HepG2 (cell line): ENCODE measurements around the gene MTFP1. TPM values are rescaled to one million over a fixed set of nuclear protein-coding genes. Genes with fewer than 3 reads are reported as not detected.

ENCODE experiments used
- ATAC-seq: fragments of 200-7000 bp; cut with Tn5 transposase; 3 replicates; pipeline ENCODE4 v1.9.1; 2020; ENCODE audit warnings: mild to moderate bottlenecking, moderate library complexity
- BruUV-seq: library from RNA; stranded (reverse); fragments of 400-500 nt; replicated peaks from 2 replicates; lab custom pipeline; 2021; lab: Mats Ljungman, UMichigan
- CTCF ChIA-PET: fragments of 300-600 bp; formaldehyde crosslinking; extraction: SDS; loops from one replicate; lab custom pipeline; 2021; ENCODE audit warnings: low total read pairs, inconsistent platforms, low intra/inter-chr PET ratio; lab: Yijun Ruan, JAX
- POLR2A ChIA-PET: fragments of 350-600 bp; sonication (Branson Sonifier 250); formaldehyde crosslinking; loops from one replicate; lab custom pipeline; 2020; ENCODE audit warnings: antibody characterized with exemption, inconsistent platforms; lab: Yijun Ruan, JAX
- DNase-seq: peaks from one replicate; pipeline ENCODE4 v3.0.0-alpha.2; 2015; ENCODE audit warnings: low spot score
- FAIRE-seq: peaks from 3 replicates; lab custom pipeline; 2011; peaks lifted over from hg19 to GRCh38; lab: Jason Lieb, UNC
- H2AFZ ChIP-seq: one replicate; pipeline ENCODE4 v1.6.1; 2011; ENCODE audit warnings: low read length, inconsistent platforms
- H3K27ac ChIP-seq: fragments of 300-600 bp; 3 replicates; pipeline ENCODE4 v1.8.0; 2011; ENCODE audit warnings: mixed run types, mild to moderate bottlenecking, mixed read lengths, low read length, inconsistent platforms; ENCODE audit not compliant: insufficient read depth; ENCODE audit errors: extremely low read length
- H3K27me3 ChIP-seq, 2 experiments: fragments of 200-600 bp in 1 of 2; 2 replicates in 1 of 2; 3 replicates in 1 of 2; pipeline versions ENCODE4 v1.6.0 to v1.8.0; 2011; ENCODE audit warnings: low read length in 2 of 2, mild to moderate bottlenecking in 2 of 2, moderate library complexity in 2 of 2, inconsistent platforms in 1 of 2; ENCODE audit not compliant: insufficient read depth in 2 of 2, control insufficient read depth in 1 of 2
- H3K36me3 ChIP-seq, 2 experiments: fragments of 200-600 bp in 1 of 2; replicated peaks in 1 of 2; 2 replicates in 1 of 2; 3 replicates in 1 of 2; pipeline versions ENCODE4 v1.5.1 to v1.8.0; 2011; ENCODE audit warnings: low read length in 2 of 2, inconsistent platforms in 1 of 2; ENCODE audit not compliant: insufficient read depth in 2 of 2, control insufficient read depth in 1 of 2
- H3K4me1 ChIP-seq: 2 replicates; pipeline ENCODE4 v1.5.1; 2012; ENCODE audit warnings: low read length, inconsistent platforms; ENCODE audit not compliant: insufficient read depth
- H3K4me2 ChIP-seq: 2 replicates; pipeline ENCODE4 v1.6.0; 2011; ENCODE audit warnings: low read depth, low read length, inconsistent platforms
- H3K4me3 ChIP-seq, 3 experiments: fragments of 200-600 bp in 1 of 3; sonication (generic), shearing (Covaris generic) in 1 of 3; replicated peaks in 1 of 3; 2 replicates each; pipeline ENCODE4 v1.5.1; 2011 to 2016; ENCODE audit warnings: low read length in 3 of 3, inconsistent platforms in 2 of 3, low read depth in 2 of 3, mild to moderate bottlenecking in 2 of 3, control low read depth in 1 of 3, mixed read lengths in 1 of 3; ENCODE audit not compliant: insufficient read depth in 1 of 3
- H3K79me2 ChIP-seq: one replicate; pipeline ENCODE4 v1.6.1; 2011; ENCODE audit warnings: low read length, inconsistent platforms; ENCODE audit not compliant: insufficient read depth
- H3K9ac ChIP-seq: 2 replicates; pipeline ENCODE4 v1.6.0; 2011; ENCODE audit warnings: mild to moderate bottlenecking, low read depth, low read length, inconsistent platforms; ENCODE audit not compliant: insufficient read depth
- H3K9me3 ChIP-seq: 2 replicates; pipeline ENCODE4 v1.5.1; 2012; ENCODE audit warnings: mild to moderate bottlenecking, low read length
- H4K20me1 ChIP-seq: 2 replicates; pipeline ENCODE4 v1.6.0; 2011; ENCODE audit warnings: inconsistent platforms, mild to moderate bottlenecking, low read length, moderate library complexity; ENCODE audit not compliant: insufficient read depth
- CBFB ChIP-seq: sonication (generic); formaldehyde crosslinking; IDR thresholded peaks from 2 replicates; pipeline ENCODE4 v1.4.0; 2020; ENCODE audit warnings: missing genetic modification reagents
- ERF ChIP-seq: IDR thresholded peaks from 2 replicates; pipeline ENCODE4 v1.6.1; 2018; ENCODE audit warnings: missing biosample characterization, missing genetic modification reagents
- HBP1 ChIP-seq: IDR thresholded peaks from 2 replicates; pipeline ENCODE4 v1.6.1; 2016; ENCODE audit warnings: low read depth, control low read depth
- JUND ChIP-seq: sonication (generic); formaldehyde crosslinking; IDR thresholded peaks from 2 replicates; pipeline ENCODE4 v1.8.0; 2022; ENCODE audit warnings: mild to moderate bottlenecking, missing genetic modification reagents
- KDM2A ChIP-seq: sonication (generic); formaldehyde crosslinking; IDR thresholded peaks from 2 replicates; pipeline ENCODE4 v1.4.0; 2020; ENCODE audit warnings: low read depth, missing genetic modification reagents, borderline replicate concordance
- MBNL3 ChIP-seq: fragments of 250-450 bp; sonication (Bioruptor Pico); conservative IDR thresholded peaks from 2 replicates; pipeline ENCODE4 v1.8.0; 2022; ENCODE audit warnings: mild to moderate bottlenecking, inconsistent platforms
- NR2C2 ChIP-seq: sonication (generic); formaldehyde crosslinking; IDR thresholded peaks from 2 replicates; pipeline ENCODE4 v1.4.0; 2020; ENCODE audit warnings: missing genetic modification reagents, mild to moderate bottlenecking, moderate library complexity, borderline replicate concordance
- PTBP1 ChIP-seq: fragments of 200-400 bp; formaldehyde crosslinking; IDR thresholded peaks from 2 replicates; pipeline ENCODE4 v1.6.1; 2018; ENCODE audit warnings: low read length, low read depth; ENCODE audit not compliant: poor library complexity, severe bottlenecking
- SMAD3 ChIP-seq: sonication (generic); formaldehyde crosslinking; IDR thresholded peaks from 2 replicates; pipeline ENCODE4 v1.4.0; 2020; ENCODE audit warnings: missing genetic modification reagents
- ZNF12 ChIP-seq: sonication (generic); formaldehyde crosslinking; IDR thresholded peaks from 2 replicates; pipeline ENCODE4 v1.5.0; 2020; ENCODE audit warnings: missing genetic modification reagents
- ZNF160 ChIP-seq: sonication (generic); formaldehyde crosslinking; IDR thresholded peaks from 2 replicates; pipeline ENCODE4 v1.8.0; 2022; ENCODE audit warnings: mild to moderate bottlenecking, inconsistent platforms, missing genetic modification reagents
- ZNF333 ChIP-seq: sonication (generic); formaldehyde crosslinking; IDR thresholded peaks from 2 replicates; pipeline ENCODE4 v1.4.0; 2020; ENCODE audit warnings: mild to moderate bottlenecking, missing genetic modification reagents, borderline replicate concordance
- ZNF792 ChIP-seq: IDR thresholded peaks from 2 replicates; pipeline ENCODE4 v1.6.1; 2016
- WGBS: methylation state at CpG from one replicate; pipeline ENCODE4 v1.1.6; 2017; ENCODE audit warnings: low lambda C conversion rate; 5-methylcytosine and 5-hydroxymethylcytosine counted together
- in situ Hi-C: cut with HindIII; loops from 2 replicates; pipeline ENCODE4 v1.10.0; 2017; ENCODE audit warnings: low pct_unique_long_range_greater_than_20kb; ENCODE audit not compliant: extremely low pct_ligation_motif_present
- intact Hi-C: fragments of 100-400 bp; cut with micrococcal nuclease; formaldehyde crosslinking; loops from one replicate; pipeline ENCODE4 v1.10.0; 2022; ENCODE audit not compliant: unreplicated experiment
- polyA plus RNA-seq, 8 experiments: library from polyadenylated mRNA; depleted of rRNA in 3 of 8; stranded (reverse) in 7 of 8; unstranded in 1 of 8; fragments of >200 nt; fragmentation: Illumina TruSeq in 4 of 8; extraction: Trizol in 4 of 8; gene quantifications; 2 replicates each; pipeline versions ENCODE4 v1.2.1 to v1.2.3, GENCODE V29; 2011 to 2016; ENCODE audit warnings: low read depth in 4 of 8, missing spikeins in 1 of 8, mixed read lengths in 1 of 8; ENCODE audit not compliant: insufficient read depth in 1 of 8
- total RNA-seq, 5 experiments: library from RNA; depleted of rRNA; stranded (reverse); fragments of >200 nt; fragmentation: Illumina TruSeq; extraction: Trizol; gene quantifications; 2 replicates each; pipeline ENCODE4 v1.2.3, GENCODE V29; 2016; ENCODE audit warnings: low read depth in 1 of 5
- TF ChIP-seq, protein P1 (sequence below): sonication (generic); formaldehyde crosslinking; IDR thresholded peaks from 2 replicates; pipeline ENCODE4 v1.8.0; 2022; ENCODE audit warnings: low read depth, missing genetic modification reagents

The MTFP1 gene
- total and polyA plus RNA-seq, 2 of the 13 experiments (the other 11 are each of a cell fraction or from before 2014, with no cell fraction given) = 29.5 to 45.6 TPM

- H3K9me3 ChIP-seq = no peaks in the 10 kb centered on the region
- no peak overlapping the region for H3K27ac ChIP-seq
- no peak overlapping the region for H3K9ac ChIP-seq
- H3K79me2 ChIP-seq = no peaks in the 10 kb centered on the region
- FAIRE-seq = no peak
- TF ChIP-seq JUND (CRISPR knock-in tag) = no peak
- TF ChIP-seq HBP1 (CRISPR knock-in tag) = no peak
- no peak for TF ChIP-seq SMAD3 (CRISPR knock-in tag)
- no peak for TF ChIP-seq KDM2A
- TF ChIP-seq ZNF12 (CRISPR knock-in tag) = no peak
- TF ChIP-seq PTBP1 = no peak
- no peak for TF ChIP-seq ZNF792 (CRISPR knock-in tag)
- TF ChIP-seq NR2C2 = no peak
- no peak for TF ChIP-seq MBNL3
- no peak for TF ChIP-seq ERF (CRISPR knock-in tag)
- no peak for TF ChIP-seq ZNF160 (CRISPR knock-in tag)
- TF ChIP-seq, protein P1, sequence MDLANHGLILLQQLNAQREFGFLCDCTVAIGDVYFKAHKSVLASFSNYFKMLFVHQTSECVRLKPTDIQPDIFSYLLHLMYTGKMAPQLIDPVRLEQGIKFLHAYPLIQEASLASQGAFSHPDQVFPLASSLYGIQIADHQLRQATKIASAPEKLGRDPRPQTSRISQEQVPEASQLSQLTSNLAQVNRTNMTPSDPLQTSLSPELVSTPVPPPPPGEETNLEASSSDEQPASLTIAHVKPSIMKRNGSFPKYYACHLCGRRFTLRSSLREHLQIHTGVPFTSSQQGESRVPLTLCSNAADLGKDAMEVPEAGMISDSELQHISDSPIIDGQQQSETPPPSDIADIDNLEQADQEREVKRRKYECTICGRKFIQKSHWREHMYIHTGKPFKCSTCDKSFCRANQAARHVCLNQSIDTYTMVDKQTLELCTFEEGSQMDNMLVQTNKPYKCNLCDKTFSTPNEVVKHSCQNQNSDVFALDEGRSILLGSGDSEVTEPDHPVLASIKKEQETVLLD = no peak
- TF ChIP-seq ZNF333 (CRISPR knock-in tag) = no peak
- TF ChIP-seq CBFB = no peak
- H3K4me3 ChIP-seq = no peak overlapping the region
- WGBS = 65% methylated on average over 8 of the region's 8 CpGs
- H3K27me3 ChIP-seq = peaks cover 0 to 4% of the 10 kb centered on the region in 2 experiments; a peak in 1 of 5 replicates
- in situ Hi-C loops = no loop called here
- H4K20me1 ChIP-seq = no peaks in the 10 kb centered on the region
- H3K4me2 ChIP-seq = no peak overlapping the region
- ChIA-PET CTCF (no interaction called here), POLR2A (no interaction called here)
- no peak overlapping the region for H2AFZ ChIP-seq
- intact Hi-C loops = no loop called here
- BruUV-seq = no TSS peak
- no peaks in the 10 kb centered on the region for H3K4me1 ChIP-seq
- no peak for DNase-seq
- H3K36me3 ChIP-seq = no peaks in the 10 kb centered on the region
- ATAC-seq = no peak
Observed at GRCh38 chr22:30455075-30455840, 29.7 kb downstream of the MTFP1 start.
